ENCODE results near the gene FBXO34. TPM values are rescaled to one million over a fixed set of nuclear protein-coding genes. Genes with fewer than 3 reads are reported as not detected.

Gene FBXO34
- total RNA-seq, 2 experiments from 2014 or later = 18.6 to 22.1 TPM

DNA sequence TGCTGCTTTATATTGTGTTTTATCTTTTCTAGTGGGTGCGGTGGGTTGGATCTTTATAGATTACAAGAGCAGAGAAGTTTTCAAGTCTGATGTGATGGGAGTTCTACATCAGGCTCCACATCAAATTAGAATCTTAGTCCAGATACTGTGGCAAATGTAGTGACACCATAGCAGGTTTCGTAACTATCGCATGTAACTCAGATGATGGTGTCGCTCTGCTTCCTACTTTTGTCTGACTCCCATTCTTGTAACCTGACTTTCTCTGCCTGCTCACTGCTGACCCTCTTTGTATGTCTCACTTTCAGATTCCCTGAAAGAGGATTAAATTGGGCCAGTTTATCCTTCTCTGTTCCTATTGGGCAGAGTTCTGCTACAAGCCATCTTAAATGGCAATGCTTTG is 22.8 kb upstream of the FBXO34 start:
- Mint-ChIP-seq H3K27ac (no peak overlapping the region), H3K9me3 (ENCODE audit: low read depth) (no peaks in the 10 kb centered on the region), H3K27me3 (peaks cover 29% of the 10 kb centered on the region), H3K36me3 (no peaks in the 10 kb centered on the region), H3K4me3 (no peak overlapping the region), H3K4me1 (no peaks in the 10 kb centered on the region)
- no peak for DNase-seq
- CTCF ChIA-PET = interaction anchor here (0.8 kb wide), 1 partner anchor 22 kb away, joined by 4 read pairs; the partner anchor contains the start of gene FBXO34
- ATAC-seq = no peak

DNA sequence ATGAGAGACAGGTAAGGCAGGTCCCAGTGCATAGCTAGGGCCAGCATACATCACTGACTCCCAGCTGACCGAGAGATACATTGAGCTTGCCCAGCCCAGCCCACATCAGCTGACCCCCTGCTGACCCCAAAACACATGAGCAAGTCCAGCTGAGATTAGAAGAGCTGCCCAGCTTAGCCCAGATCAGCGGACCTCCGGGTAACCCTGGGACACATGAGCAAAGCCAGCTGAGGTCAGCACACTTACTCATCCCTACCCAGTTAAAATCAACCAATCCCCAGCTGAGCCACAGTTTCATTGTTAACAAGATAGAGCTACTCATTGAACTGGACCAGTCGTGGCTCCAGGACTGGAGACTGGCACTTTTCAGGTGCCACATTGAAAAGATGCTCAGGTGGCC is 21.8 kb upstream of the FBXO34 start:
- H3K4me1 Mint-ChIP-seq = no peaks in the 10 kb centered on the region

DNA sequence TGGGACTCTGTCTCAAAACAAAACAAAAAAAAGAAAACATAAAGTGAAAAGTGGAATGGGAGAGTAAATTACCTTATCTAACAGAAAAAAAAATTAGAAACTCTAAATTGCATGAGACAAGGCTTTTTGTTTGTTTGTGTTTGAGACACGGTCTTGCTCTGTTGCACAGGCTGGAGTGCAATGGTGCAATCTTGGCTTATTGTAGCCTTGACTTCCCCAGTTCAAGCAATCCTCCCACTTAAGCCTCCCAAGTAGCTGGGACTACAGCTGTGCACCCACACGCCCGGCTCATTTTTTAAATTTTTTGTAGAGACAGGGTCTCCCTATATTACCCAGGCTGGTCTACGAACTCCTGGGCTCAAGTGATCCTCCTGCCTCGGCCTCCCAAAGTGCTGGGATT is 17.9 kb upstream of the FBXO34 start:
- peaks cover 27% of the 10 kb centered on the region for H3K27me3 Mint-ChIP-seq
- DNase-seq = no peak
- H3K27ac Mint-ChIP-seq = no peak overlapping the region
- no peak overlapping the region for H3K4me3 Mint-ChIP-seq
- CTCF ChIA-PET = interaction anchor here (2.9 kb wide), 1 partner anchor 17 kb away, joined by 9 read pairs; no protein-coding TSS in a partner anchor
- H3K36me3 Mint-ChIP-seq = no peaks in the 10 kb centered on the region
- no peak for ATAC-seq
- H3K4me1 Mint-ChIP-seq = no peaks in the 10 kb centered on the region
- no peaks in the 10 kb centered on the region for H3K9me3 Mint-ChIP-seq (ENCODE audit: low read depth)

More for the DNA sequence above, 21.8 kb upstream of the FBXO34 start:
- Mint-ChIP-seq H3K27me3 (peaks cover 27% of the 10 kb centered on the region), H3K27ac (no peak overlapping the region), H3K4me3 (no peak overlapping the region), H3K36me3 (no peaks in the 10 kb centered on the region), H3K9me3 (ENCODE audit: low read depth) (no peaks in the 10 kb centered on the region)
- DNase-seq (no peak), ATAC-seq (no peak)
- CTCF ChIA-PET = no interaction called here

DNA sequence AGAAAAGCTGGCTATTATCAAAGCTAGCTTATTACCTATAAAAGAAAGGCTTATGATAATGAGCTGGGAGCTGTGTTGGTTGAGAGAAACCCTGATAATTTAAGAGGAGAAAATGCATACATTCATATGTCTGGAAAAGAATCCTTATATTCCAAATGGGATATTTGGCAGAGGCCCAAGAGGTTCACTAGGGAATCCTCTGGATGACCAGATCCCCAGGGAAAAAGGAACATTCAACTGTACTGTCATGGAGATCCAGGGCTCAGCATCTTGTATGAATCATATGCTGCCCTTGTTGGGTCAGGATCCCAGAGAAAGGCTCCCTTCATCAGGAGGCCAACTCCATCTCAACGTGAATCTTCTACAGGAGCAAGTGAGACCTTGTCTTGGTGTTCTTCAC is 16.6 kb upstream of the FBXO34 start:
- H3K4me3 Mint-ChIP-seq = no peak overlapping the region
- H3K27ac Mint-ChIP-seq = no peak overlapping the region
- peaks cover 21% of the 10 kb centered on the region for H3K27me3 Mint-ChIP-seq
- CTCF ChIA-PET = interaction anchor here (1.1 to 2.9 kb wide), 2 partner anchors 16 to 17 kb away, joined by 3 to 9 read pairs; no protein-coding TSS in a partner anchor
- H3K4me1 Mint-ChIP-seq = no peaks in the 10 kb centered on the region
- H3K36me3 Mint-ChIP-seq = no peaks in the 10 kb centered on the region
- ATAC-seq = no peak
- no peak for DNase-seq
- H3K9me3 Mint-ChIP-seq (ENCODE audit: low read depth) = no peaks in the 10 kb centered on the region

DNA sequence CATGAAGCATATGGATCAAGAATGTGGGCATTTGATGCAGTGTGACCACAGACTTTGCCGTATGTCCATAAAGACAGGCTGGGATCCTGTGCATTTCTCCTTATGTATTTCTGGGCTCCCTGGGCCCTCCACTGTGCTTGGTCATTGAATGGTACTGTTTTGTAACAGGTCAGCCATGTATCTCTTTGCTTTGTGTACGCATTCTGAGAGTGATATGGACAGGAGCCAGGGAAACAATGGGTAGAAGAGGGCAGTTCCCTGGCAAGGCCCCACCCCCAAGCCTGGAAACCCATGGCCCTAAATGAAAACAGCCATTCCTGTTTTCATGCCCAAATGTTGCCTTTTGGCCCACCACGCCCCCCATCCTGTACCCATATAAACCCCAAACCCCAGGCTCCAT is 15.2 kb upstream of the FBXO34 start:
- no peak overlapping the region for H3K4me3 Mint-ChIP-seq
- H3K27ac Mint-ChIP-seq = no peak overlapping the region
- DNase-seq = no peak
- no peak for ATAC-seq
- CTCF ChIA-PET = interaction anchor here (1.1 to 1.5 kb wide), 2 partner anchors 10 to 13 kb away, joined by 4 read pairs; no protein-coding TSS in a partner anchor
- H3K4me1 Mint-ChIP-seq = no peaks in the 10 kb centered on the region
- H3K9me3 Mint-ChIP-seq (ENCODE audit: low read depth) = no peaks in the 10 kb centered on the region
- H3K27me3 Mint-ChIP-seq = peaks cover 19% of the 10 kb centered on the region
- no peaks in the 10 kb centered on the region for H3K36me3 Mint-ChIP-seq

DNA sequence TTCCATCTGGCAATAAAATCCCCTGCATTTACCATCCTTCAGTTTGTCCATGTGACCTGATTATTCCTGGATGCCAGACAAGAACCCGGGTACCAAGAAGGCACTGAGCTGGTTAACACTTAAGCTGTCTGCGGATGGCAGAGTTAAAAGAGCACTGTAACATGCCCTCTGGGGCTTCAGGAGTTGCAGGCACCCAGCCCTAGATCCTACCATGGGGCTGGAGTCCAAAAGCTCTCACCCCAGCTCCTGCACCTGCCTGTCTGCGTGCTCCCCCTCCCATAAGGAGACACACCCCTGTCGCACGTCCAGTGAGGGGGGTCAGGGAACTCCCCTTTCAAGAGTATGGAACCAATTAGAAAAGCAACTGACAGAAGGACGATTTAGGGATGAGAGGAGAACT is 14.6 kb upstream of the FBXO34 start:
- Mint-ChIP-seq H3K27ac (no peak overlapping the region), H3K4me3 (no peak overlapping the region), H3K9me3 (ENCODE audit: low read depth) (no peaks in the 10 kb centered on the region), H3K36me3 (no peaks in the 10 kb centered on the region), H3K27me3 (peaks cover 19% of the 10 kb centered on the region), H3K4me1 (no peaks in the 10 kb centered on the region)
- no peak for DNase-seq
- no peak for ATAC-seq
- CTCF ChIA-PET = interaction anchor here (1.5 kb wide), 1 partner anchor 13 kb away, joined by 4 read pairs; no protein-coding TSS in a partner anchor

DNA sequence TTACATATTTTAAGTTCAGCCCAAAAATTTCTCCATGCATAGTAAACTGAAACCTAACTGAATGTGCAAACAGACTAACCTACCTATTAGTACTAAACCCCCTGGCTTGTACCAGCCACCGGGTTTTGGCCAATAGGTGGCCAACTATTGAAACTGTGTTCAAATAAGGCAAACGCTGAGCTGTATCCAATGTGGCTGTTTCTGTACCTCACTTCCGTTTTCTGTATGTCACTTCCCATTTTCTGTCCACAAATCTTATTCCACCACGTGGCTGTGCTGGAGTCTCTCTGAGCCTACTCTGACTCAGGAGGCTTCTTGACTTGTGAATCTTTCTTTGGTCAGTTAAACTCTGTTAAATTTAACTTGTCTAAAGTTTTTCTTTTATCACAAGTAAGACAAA is 6.0 kb upstream of the FBXO34 start:
- no peak for DNase-seq

DNA sequence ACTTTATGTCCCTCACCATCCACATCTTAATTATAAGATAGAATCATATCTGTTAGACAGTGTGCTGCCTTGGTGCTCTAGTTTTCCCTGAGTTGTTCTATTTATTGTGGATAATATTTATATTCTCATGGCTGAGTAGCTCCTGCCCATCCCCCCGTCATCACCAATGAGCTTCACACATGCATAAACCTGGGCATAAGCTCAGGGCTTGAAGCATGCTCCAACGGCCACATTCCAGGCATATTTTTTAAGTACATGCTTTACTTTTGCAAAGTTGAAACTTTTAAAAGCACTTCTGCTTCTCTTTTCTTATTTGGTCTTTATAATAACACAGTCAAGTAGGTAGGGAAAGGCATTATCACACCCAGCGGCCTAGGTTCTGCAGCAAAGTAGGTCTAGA is 3.4 kb upstream of the FBXO34 start:
- no peaks in the 10 kb centered on the region for H3K9me3 Mint-ChIP-seq (ENCODE audit: low read depth)
- H3K4me3 Mint-ChIP-seq = no peak overlapping the region
- peaks cover 17% of the 10 kb centered on the region for H3K4me1 Mint-ChIP-seq
- H3K27me3 Mint-ChIP-seq = peaks cover 2% of the 10 kb centered on the region
- no peaks in the 10 kb centered on the region for H3K36me3 Mint-ChIP-seq
- DNase-seq (no peak), ATAC-seq (no peak)
- CTCF ChIA-PET = interaction anchor here (6.9 kb wide), 1 partner anchor 87 kb away, joined by 100 read pairs; no protein-coding TSS in a partner anchor
- no peak overlapping the region for H3K27ac Mint-ChIP-seq

More for the DNA sequence above, 6.0 kb upstream of the FBXO34 start:
- ATAC-seq = peak; percentile 33
- H3K4me1 Mint-ChIP-seq = peaks cover 1% of the 10 kb centered on the region
- no peaks in the 10 kb centered on the region for H3K9me3 Mint-ChIP-seq (ENCODE audit: low read depth)
- H3K36me3 Mint-ChIP-seq = no peaks in the 10 kb centered on the region
- H3K27ac Mint-ChIP-seq = no peak overlapping the region
- no peak overlapping the region for H3K4me3 Mint-ChIP-seq
- peaks cover 2% of the 10 kb centered on the region for H3K27me3 Mint-ChIP-seq
- CTCF ChIA-PET = interaction anchor here (1.3 to 2.8 kb wide), 3 partner anchors 19 to 181 kb away, joined by 3 to 9 read pairs (median 5); no protein-coding TSS in a partner anchor

DNA sequence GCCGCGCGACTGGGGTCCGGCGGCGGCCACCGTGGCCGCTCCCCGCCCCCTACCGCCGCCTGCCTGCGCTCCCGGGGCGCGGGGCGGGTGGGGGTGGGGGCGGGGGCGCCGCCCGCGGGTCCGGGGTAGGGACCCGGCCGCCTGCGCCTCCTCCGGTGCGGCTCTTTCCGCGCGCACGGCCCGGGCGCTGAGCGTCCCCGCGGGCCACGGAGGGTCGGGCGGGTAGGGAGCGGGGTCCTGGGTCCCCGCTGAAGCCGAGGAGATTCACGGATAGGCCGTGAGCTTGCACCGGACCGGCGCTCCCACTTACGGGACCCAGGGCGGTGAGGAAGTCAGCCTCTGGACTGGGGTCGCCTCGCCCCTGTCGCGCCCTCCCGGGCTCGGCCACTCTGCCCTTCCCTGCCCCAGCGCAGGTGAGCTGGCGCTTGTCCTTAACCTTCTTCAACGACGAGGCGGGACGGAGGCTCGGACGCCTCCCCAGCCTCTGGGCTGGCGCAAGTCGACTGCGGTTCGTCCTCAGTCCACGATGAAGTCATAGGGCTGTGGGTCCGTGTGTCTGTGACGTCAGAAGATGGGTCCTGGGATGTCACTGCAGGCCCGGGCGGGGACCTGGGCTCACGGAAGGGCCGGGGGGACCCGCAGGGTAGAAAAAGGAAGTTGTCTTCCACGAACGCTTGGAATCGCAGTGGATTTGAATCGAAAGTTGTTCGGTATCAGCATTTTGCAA is 514 bp downstream of the FBXO34 start:
- peak; percentile 84 for DNase-seq
- CTCF ChIA-PET = interaction anchor here (0.7 to 6.9 kb wide), 14 partner anchors 13 to 499 kb away, joined by 3 to 100 read pairs (median 6); no protein-coding TSS in a partner anchor
- H3K9me3 Mint-ChIP-seq (ENCODE audit: low read depth) = no peaks in the 10 kb centered on the region
- no peaks in the 10 kb centered on the region for H3K27me3 Mint-ChIP-seq
- H3K27ac Mint-ChIP-seq = peak overlapping the region; percentile 94
- peak overlapping the region; percentile 90 for H3K4me3 Mint-ChIP-seq
- peaks cover 43% of the 10 kb centered on the region for H3K4me1 Mint-ChIP-seq
- peaks cover 1% of the 10 kb centered on the region for H3K36me3 Mint-ChIP-seq
- ATAC-seq = peak; percentile 52

DNA sequence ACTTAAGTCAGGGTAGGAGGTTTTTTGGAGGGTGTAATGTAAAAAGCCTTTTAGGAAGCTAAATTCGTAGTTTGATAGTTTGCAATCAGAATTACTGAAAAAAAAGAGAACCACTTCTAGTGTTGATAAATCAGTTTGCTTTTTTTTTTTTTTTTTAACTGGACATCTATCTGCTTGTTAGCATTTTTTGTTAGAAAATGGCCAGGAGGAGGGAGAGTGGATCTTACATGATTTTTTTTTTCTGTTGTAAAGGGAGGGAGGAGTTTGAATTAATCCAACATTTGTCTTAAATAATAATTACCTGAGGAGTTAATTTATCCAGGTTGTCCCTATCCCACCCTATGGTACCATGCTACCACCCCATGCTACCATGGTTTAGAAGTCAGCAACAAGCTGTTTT is 1.2 kb downstream of the FBXO34 start:
- Mint-ChIP-seq H3K27ac (peak overlapping the region; percentile 94), H3K9me3 (ENCODE audit: low read depth) (no peaks in the 10 kb centered on the region), H3K27me3 (no peaks in the 10 kb centered on the region), H3K4me1 (peaks cover 48% of the 10 kb centered on the region), H3K36me3 (peaks cover 1% of the 10 kb centered on the region), H3K4me3 (peak overlapping the region; percentile 90)
- CTCF ChIA-PET = interaction anchor here (0.7 to 6.9 kb wide), 12 partner anchors 10 to 498 kb away, joined by 3 to 100 read pairs (median 4); no protein-coding TSS in a partner anchor
- no peak for ATAC-seq
- DNase-seq = no peak

DNA sequence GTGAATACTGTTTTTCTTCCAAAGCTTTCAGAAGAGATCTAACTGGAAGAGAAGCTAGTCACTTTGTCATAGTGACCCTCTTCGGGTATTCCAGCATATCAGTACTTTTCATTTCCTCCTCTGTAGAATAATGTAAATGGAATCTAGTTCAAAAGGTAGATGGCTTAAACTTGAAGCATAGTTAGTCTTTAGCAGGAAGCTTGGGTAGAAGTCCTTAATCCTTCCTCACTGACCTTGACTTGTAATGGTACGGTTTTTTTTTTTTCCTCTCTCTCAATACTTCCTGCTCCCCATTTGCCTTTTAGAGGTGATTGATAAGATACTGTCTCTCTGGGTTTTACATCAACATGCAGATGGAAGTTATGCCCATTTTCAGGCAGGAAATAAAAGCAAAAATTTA is 1.7 kb downstream of the FBXO34 start:
- CTCF ChIA-PET = interaction anchor here (0.8 to 6.9 kb wide), 8 partner anchors 10 to 156 kb away, joined by 3 to 100 read pairs (median 4); no protein-coding TSS in a partner anchor
- DNase-seq (no peak), ATAC-seq (no peak)
- H3K27ac Mint-ChIP-seq = no peak overlapping the region
- H3K36me3 Mint-ChIP-seq = peaks cover 1% of the 10 kb centered on the region
- no peaks in the 10 kb centered on the region for H3K27me3 Mint-ChIP-seq
- H3K4me1 Mint-ChIP-seq = peaks cover 53% of the 10 kb centered on the region
- no peaks in the 10 kb centered on the region for H3K9me3 Mint-ChIP-seq (ENCODE audit: low read depth)
- peak overlapping the region; percentile 42 for H3K4me3 Mint-ChIP-seq

DNA sequence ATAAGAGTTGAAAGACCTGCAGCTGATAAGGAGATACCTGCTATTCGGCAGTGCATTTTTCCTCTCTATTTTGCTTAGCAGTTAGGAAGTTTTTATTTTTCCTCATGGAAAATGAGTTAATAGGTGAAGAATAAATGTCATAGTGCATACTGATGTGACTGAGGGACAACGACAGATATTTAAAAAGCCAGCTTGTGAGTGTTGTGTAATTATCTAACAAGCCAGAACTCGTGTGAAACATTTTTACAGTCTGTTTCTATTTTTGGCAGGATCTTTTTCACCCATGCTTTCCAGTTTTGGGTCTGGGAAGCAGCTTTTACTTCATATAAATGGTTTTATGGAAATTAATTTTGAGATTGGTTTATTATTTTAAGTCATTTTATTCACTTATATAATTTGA is 2.9 kb downstream of the FBXO34 start:
- ATAC-seq (no peak), DNase-seq (no peak)
- Mint-ChIP-seq H3K27me3 (no peaks in the 10 kb centered on the region), H3K9me3 (ENCODE audit: low read depth) (no peaks in the 10 kb centered on the region), H3K4me3 (no peak overlapping the region), H3K36me3 (peaks cover 2% of the 10 kb centered on the region), H3K27ac (no peak overlapping the region), H3K4me1 (peaks cover 59% of the 10 kb centered on the region)
- CTCF ChIA-PET = interaction anchor here (1.2 to 1.8 kb wide), 3 partner anchors 61 to 80 kb away, joined by 3 to 5 read pairs (median 3); no protein-coding TSS in a partner anchor

DNA sequence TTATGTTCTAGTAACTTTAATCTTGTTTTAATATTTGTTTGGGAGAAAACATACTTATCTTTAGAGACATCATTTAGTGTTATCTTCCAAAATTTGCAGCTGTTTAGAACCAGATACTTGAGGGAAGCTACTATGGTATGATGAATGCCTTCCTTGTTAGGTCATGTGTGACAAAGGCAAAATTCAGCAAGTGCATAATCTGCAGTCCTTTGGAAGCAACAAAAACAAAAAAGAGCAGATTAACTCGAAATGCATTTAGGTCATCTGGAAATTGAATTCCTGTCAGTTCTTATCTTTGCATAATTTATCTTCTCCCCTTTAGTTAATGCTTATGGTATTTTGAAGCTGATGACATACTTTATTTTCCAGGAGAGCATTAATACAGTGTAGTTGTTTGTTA is 3.5 kb downstream of the FBXO34 start:
- H3K4me1 Mint-ChIP-seq = peaks cover 62% of the 10 kb centered on the region
- CTCF ChIA-PET = interaction anchor here (1.2 to 1.8 kb wide), 3 partner anchors 61 to 80 kb away, joined by 3 to 5 read pairs (median 3); no protein-coding TSS in a partner anchor
- H3K27ac Mint-ChIP-seq = no peak overlapping the region
- ATAC-seq (no peak), DNase-seq (no peak)
- no peaks in the 10 kb centered on the region for H3K27me3 Mint-ChIP-seq
- H3K36me3 Mint-ChIP-seq = peaks cover 4% of the 10 kb centered on the region
- no peaks in the 10 kb centered on the region for H3K9me3 Mint-ChIP-seq (ENCODE audit: low read depth)
- no peak overlapping the region for H3K4me3 Mint-ChIP-seq
